Right cardiac atrium (tissue), 5 donors: ENCODE results near the gene VPS13D. TPM values are rescaled to one million over a fixed set of nuclear protein-coding genes. Genes with fewer than 3 reads are reported as not detected.

Source experiments
- ATAC-seq, 2 donors: fragments of 200-7000 bp; cut with Tn5 transposase; one replicate each; pipeline versions ENCODE4 v1.8.0 to v1.9.1; 2020; ENCODE audit warnings: moderate library complexity in 2 of 2, mild to moderate bottlenecking in 1 of 2
- DNase-seq, 3 donors: peaks; one replicate each; pipeline ENCODE4 v3.0.0-alpha.2; 2020
- H3K27ac ChIP-seq: one replicate; pipeline ENCODE4 v1.5.1; 2013; ENCODE audit warnings: mild to moderate bottlenecking, low read length, control low read depth, moderate library complexity
- H3K27me3 ChIP-seq: one replicate; pipeline ENCODE4 v1.6.1; 2013; ENCODE audit not compliant: control insufficient read depth, insufficient read depth
- H3K4me1 ChIP-seq: one replicate; pipeline ENCODE4 v1.6.1; 2013; ENCODE audit warnings: low read length; ENCODE audit not compliant: control insufficient read depth, insufficient read depth
- H3K4me3 ChIP-seq: one replicate; pipeline ENCODE4 v1.5.1; 2013; ENCODE audit warnings: low read length, control low read depth
- H3K9me3 ChIP-seq: one replicate; pipeline ENCODE4 v1.6.1; 2013; ENCODE audit warnings: low read length; ENCODE audit not compliant: control insufficient read depth
- WGBS: extraction: QIAGEN DNeasy Blood & Tissue Kit; methylation state at CpG from one replicate; pipeline ENCODE4 v1.1.7; 2013; 5-methylcytosine and 5-hydroxymethylcytosine counted together
- intact Hi-C, 4 donors: fragments of 100-400 bp; cut with DNase I; formaldehyde crosslinking; loops; one replicate each; pipeline versions ENCODE4 v1.11.0 to v1.14.0; 2022 to 2023
- polyA plus RNA-seq: library from polyadenylated mRNA; stranded (reverse); fragments of 200-250 nt; gene quantifications from one replicate; pipeline ENCODE4 v1.2.3, GENCODE V29; 2013
- total RNA-seq, 4 donors: library from RNA; stranded (reverse); fragmentation: NEBNext Ultra II Directional; extraction: Animal tissue kit (Norgen Biotek cat#: 25700); gene quantifications; one replicate each; pipeline ENCODE4 v1.2.1, GENCODE V29; 2021
- donor health status: healthy with polysubstance abuse.
- donor health status: DM: no; HTN: yes; CAD: no.
- donor health status: DM: no; HTN: no; CAD: no.
- donor health status: DM: no; HTN: yes; CAD: no; lungs with severe emphysema.
- donor health status: DM: yes; HTN: yes; CAD: no.

VPS13D gene
- total and polyA plus RNA-seq, 5 donors: 25.8 to 56.4 (median 54.8) TPM

DNA sequence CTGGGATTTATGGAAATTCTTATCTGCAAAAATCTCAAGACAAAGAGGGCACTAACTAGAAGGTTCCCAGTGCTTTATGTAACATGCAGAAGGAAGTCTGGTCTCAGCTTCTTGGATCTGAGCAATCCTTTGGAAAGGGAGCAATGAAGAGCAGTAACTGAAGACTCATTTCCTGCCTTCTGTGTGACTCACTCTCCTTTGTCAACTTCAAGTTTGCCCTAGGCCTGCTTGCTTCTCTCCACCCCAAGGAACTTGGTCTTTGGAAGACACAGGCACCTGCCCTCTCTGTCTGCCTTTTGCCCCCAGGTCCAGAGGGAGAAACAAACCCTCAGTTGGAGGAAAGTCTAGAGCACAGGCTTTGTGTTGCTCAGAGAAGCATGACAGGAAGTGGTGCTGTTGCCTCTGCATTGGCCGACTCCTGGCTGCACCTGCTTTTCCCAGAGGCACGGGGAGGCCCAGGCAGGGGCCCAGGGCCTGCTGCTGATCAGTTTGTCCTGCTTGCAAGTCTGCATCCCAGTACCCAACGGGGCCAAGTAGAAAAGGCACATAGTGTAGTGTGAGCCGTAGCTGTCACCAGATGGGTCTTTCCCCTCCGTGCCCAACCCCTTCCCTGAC lies 251.0 kb downstream of the VPS13D start:
- DNase-seq: no peak
- Histone ChIP-seq H3K9me3 (no peaks in the 10 kb centered on the region), H3K27ac (peak overlapping the region; percentile 50), H3K27me3 (no peaks in the 10 kb centered on the region), H3K4me1 (peaks cover 41% of the 10 kb centered on the region), H3K4me3 (no peak overlapping the region)
- intact Hi-C loops: loop anchor here in 2 of 4 donors (5.0 to 10.0 kb wide), 2 partner anchors 46 to 134 kb away; partner anchors contain the start of gene DHRS3 (in 1 of the 2)
- ATAC-seq: peak in 1 of 2 donors; percentile 69
- WGBS: 70% methylated on average over 5 of the region's 5 CpGs

DNA sequence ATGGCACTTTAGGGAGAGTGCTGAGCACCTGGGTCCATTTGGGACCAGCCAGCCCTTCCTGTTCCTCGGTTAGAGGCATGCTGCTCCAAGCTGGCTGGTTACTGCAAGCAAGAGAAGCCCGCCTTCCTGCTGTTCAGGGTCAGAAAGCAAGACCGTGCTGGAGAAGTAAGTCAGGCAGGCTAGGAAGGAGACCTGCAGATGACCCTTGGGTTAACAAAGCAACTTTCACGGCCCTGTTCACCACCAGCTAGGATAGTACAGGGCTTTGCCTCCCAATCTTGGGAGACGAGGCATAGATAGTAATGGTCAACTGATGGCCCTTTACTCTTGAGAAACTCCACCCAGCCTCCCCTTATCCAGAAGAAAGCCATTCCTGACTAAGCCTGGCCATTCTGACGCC lies 252.1 kb downstream of the VPS13D start:
- Histone ChIP-seq H3K4me3 (no peak overlapping the region), H3K27ac (no peak overlapping the region), H3K4me1 (peaks cover 52% of the 10 kb centered on the region), H3K9me3 (no peaks in the 10 kb centered on the region), H3K27me3 (no peaks in the 10 kb centered on the region)
- WGBS: 94% methylated on average over 6 of the region's 6 CpGs
- DNase-seq (no peak), ATAC-seq (no peak)
- intact Hi-C loops: loop anchor here in 2 of 4 donors (5.0 to 10.0 kb wide), 2 partner anchors 45 to 133 kb away; partner anchors contain the start of gene DHRS3 (in 1 of the 2)

GRCh38 chr1:12482988-12483387 lies 253.2 kb downstream of the VPS13D start:
- Histone ChIP-seq H3K4me3 (no peak overlapping the region), H3K4me1 (peaks cover 49% of the 10 kb centered on the region), H3K27me3 (no peaks in the 10 kb centered on the region), H3K27ac (no peak overlapping the region), H3K9me3 (no peaks in the 10 kb centered on the region)
- WGBS: 81% methylated on average over 3 of the region's 3 CpGs
- intact Hi-C loops: loop anchor here in 2 of 4 donors (5.0 to 10.0 kb wide), 2 partner anchors 44 to 132 kb away; partner anchors contain the start of gene DHRS3 (in 1 of the 2)
- DNase-seq (no peak), ATAC-seq (no peak)

DNA sequence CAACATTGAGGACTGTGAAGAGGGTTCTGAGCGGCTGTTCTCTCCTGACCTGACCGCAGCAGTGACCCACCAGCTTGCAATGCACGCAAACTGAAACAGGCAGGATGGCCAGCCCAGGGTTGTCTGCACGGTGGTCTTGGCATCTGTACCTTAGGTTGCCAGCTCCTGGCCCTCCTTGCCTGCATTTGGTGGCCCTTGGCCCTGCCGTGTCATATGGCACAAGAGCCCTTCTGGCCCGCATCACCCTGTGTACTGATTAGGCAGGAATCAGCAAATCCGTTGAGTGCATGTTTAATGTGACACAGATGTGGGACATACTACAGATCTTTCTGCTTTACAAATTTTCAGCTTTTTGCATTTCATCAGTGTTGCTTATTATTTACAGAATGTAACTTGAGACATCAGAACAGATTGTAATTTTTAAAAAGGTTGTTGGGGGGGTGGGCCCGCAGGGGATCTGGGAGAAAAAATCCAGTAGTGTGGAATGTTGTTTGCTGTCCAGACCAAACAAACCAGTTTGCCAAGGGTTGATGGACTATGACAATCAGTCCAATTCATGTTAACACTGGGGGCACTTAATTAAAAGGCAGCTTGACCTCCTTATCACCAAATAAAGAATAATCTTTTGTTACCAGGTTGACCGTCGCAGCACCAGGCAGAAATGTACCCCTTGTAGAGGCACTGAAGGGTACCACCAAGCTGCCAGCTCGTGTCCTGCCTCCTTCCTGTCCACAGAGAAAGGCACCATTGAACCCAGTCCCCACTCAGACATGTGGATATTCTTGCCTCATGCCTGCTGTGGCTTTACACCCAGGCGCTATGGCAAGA lies 255.6 kb downstream of the VPS13D start:
- intact Hi-C loops: loop anchor here in 1 of 4 donors (10.0 kb wide), 1 partner anchor 129 kb away; the partner anchor contains the start of gene DHRS3
- H3K27me3 ChIP-seq: no peaks in the 10 kb centered on the region
- WGBS: 56% methylated on average over 12 of the region's 12 CpGs
- no peaks in the 10 kb centered on the region for H3K9me3 ChIP-seq
- peak overlapping the region; percentile 50 for H3K27ac ChIP-seq
- DNase-seq (peak in 2 of 3 donors; percentile 69 to 86), ATAC-seq (peak; percentile 48 to 64)
- H3K4me1 ChIP-seq: peaks cover 29% of the 10 kb centered on the region
- no peak overlapping the region for H3K4me3 ChIP-seq

GRCh38 chr1:12486059-12486341 lies 256.2 kb downstream of the VPS13D start:
- DNase-seq (peak in 1 of 3 donors; percentile 34), ATAC-seq (no peak)
- Histone ChIP-seq H3K4me3 (no peak overlapping the region), H3K4me1 (peaks cover 25% of the 10 kb centered on the region), H3K27ac (peak overlapping the region; percentile 50), H3K9me3 (no peaks in the 10 kb centered on the region), H3K27me3 (no peaks in the 10 kb centered on the region)
- WGBS: 69% methylated on average over 2 of the region's 2 CpGs
- intact Hi-C loops: loop anchor here in 1 of 4 donors (10.0 kb wide), 1 partner anchor 129 kb away; the partner anchor contains the start of gene DHRS3

DNA sequence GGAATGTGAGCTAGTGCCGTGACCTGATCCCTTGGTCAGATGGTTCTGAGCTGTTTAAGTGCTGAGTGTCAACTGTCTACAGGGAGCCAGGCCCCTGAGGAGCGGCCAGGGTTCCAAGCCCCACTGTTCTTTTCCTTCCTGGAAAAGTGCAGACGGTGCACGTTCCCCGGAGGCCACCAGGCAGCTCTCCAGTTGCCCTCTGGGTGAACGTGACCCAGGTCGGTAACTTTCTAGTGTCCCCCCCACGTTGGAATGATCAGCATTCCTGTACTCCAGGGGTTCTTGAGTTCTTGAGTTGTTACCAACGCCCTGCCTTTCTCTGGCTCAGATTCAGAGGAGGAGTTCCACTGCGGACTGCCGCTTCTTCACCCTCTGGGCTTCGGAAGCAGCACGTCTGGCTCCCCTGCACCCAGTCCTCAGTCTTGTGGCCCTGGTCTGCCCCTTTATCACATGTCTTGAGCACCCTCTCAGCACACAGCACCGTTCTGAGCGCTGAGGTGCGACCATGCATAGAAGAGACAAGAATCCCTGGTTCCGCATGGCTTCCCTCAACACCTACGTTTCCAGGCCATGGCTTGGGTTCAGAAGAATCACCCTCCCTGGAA lies 256.7 kb downstream of the VPS13D start:
- Histone ChIP-seq H3K4me3 (no peak overlapping the region), H3K27me3 (no peaks in the 10 kb centered on the region), H3K9me3 (no peaks in the 10 kb centered on the region), H3K27ac (peak overlapping the region; percentile 14), H3K4me1 (peaks cover 23% of the 10 kb centered on the region)
- ATAC-seq (peak; percentile 85 to 90), DNase-seq (peak; percentile 77 to 91 (median 91))
- 42% methylated on average over 18 of the region's 18 CpGs for WGBS
- intact Hi-C loops: loop anchor here in 1 of 4 donors (10.0 kb wide), 1 partner anchor 128 kb away; the partner anchor contains the start of gene DHRS3

DNA sequence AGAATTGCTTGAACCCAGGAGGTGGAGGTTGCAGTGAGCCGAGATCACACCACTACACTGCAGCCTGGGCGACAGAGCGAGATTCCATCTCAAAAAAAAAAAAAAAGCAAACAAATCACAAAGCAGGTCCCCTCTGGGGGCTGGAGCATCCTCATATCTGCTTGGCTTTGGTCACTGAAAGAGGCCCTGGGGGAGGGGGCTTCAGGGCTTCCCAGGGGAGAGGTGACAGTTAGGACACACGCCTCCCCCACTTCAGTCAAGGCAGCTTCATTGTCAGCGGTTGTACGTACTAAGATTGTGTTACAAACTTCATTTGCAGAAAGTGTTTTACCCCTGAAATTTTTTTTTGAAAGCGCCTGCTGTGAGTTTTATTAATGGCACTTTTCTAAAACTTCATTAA lies 257.7 kb downstream of the VPS13D start:
- DNase-seq (no peak), ATAC-seq (no peak)
- H3K27ac ChIP-seq: no peak overlapping the region
- intact Hi-C loops: loop anchor here in 1 of 4 donors (10.0 kb wide), 1 partner anchor 127 kb away; the partner anchor contains the start of gene DHRS3
- no peaks in the 10 kb centered on the region for H3K27me3 ChIP-seq
- WGBS: 95% methylated on average over 7 of the region's 7 CpGs
- no peak overlapping the region for H3K4me3 ChIP-seq
- H3K9me3 ChIP-seq: no peaks in the 10 kb centered on the region
- peaks cover 17% of the 10 kb centered on the region for H3K4me1 ChIP-seq

DNA sequence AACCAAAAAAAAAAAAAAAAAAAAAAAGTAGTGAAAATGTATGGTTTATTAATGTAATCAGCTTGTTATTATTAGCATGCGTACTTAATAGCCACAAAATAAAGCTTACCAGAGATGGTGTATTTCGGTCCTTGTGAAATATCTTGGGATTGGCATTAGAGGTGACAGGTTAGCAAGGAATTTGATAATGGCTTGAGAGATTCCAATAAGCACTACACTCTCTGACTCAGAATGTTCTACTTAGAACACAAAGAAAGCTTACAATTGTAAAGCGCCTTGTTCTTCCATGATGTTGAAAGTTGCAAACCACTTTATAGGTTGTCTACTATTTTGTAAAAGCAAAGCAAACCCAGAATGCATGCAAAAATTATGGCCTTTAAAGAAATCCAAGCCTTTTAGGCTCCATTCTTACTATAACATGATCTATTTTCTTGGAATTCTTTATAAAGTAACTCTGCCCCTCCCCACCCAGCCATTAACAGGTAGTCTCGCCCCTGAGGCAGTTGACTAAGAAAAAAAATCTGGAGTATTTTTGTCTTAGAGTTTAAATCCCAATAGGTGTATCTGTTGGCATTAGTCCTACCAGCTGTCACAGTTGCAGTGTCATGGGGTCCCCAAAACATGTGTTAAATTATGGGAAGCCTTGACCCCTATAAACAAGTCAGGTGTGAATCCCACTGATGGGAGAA lies 259.0 kb downstream of the VPS13D start:
- WGBS: 98% methylated on average over 4 of the region's 4 CpGs
- intact Hi-C loops: loop anchor here in 1 of 4 donors (10.0 kb wide), 1 partner anchor 126 kb away; the partner anchor contains the start of gene DHRS3
- Histone ChIP-seq H3K9me3 (no peaks in the 10 kb centered on the region), H3K4me1 (peaks cover 17% of the 10 kb centered on the region), H3K27ac (no peak overlapping the region), H3K27me3 (no peaks in the 10 kb centered on the region), H3K4me3 (no peak overlapping the region)
- no peak for ATAC-seq
- no peak for DNase-seq

DNA sequence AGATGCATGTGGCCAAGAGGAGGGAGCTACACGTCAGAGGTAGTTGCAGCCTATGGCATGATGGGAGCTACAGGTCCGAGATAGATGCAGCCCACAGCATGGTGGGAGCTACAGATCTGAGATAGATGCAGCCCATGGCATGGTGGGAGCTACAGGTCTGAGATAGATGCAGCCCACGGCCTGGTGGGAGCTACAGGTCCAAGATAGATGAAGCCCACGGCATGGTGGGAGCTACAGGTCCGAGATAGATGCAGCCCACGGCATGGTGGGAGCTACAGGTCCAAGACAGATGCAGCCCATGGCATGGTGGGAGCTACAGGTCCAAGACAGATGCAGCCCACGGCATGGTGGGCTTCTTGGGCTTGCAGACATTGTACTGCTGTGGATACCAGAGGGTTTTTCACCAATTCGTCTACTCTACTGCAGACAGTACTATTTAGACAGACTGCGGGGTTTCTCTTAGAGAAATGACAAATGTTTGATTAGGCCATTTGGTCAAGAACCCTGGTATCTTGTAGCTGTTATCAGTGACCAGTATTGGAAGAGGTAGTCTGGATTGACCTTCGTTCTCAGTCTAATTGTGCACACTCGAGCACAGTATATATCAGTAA lies 260.8 kb downstream of the VPS13D start:
- H3K27ac ChIP-seq: no peak overlapping the region
- H3K27me3 ChIP-seq: no peaks in the 10 kb centered on the region
- no peaks in the 10 kb centered on the region for H3K9me3 ChIP-seq
- peaks cover 14% of the 10 kb centered on the region for H3K4me1 ChIP-seq
- 98% methylated on average over 11 of the region's 11 CpGs for WGBS
- intact Hi-C loops: no loop called here
- no peak for ATAC-seq
- H3K4me3 ChIP-seq: no peak overlapping the region
- no peak for DNase-seq

- intact Hi-C loops: no loop called here
- WGBS: 95% methylated on average over 5 of the region's 5 CpGs
- Histone ChIP-seq H3K27ac (no peak overlapping the region), H3K27me3 (no peaks in the 10 kb centered on the region), H3K4me1 (peaks cover 7% of the 10 kb centered on the region), H3K4me3 (no peak overlapping the region), H3K9me3 (no peaks in the 10 kb centered on the region)
- ATAC-seq: no peak
- no peak for DNase-seq
Measured at GRCh38 chr1:12491656-12492055, 261.8 kb downstream of the VPS13D start.
